K562 treated with DMSO at 1 percent for 4 hours (cell line): ENCODE measurements around the gene PCBP3. TPM values are rescaled to one million over a fixed set of nuclear protein-coding genes. Genes with fewer than 3 reads are reported as not detected.

ENCODE experiments used
- total RNA-seq: library from RNA; unstranded; fragments of 300-600 nt; gene quantifications from 2 replicates; pipeline ENCODE4 v1.2.3, GENCODE V29; 2022; ENCODE audit not compliant: insufficient read depth

PCBP3 gene
- not detected in 2 replicates for total RNA-seq

DNA sequence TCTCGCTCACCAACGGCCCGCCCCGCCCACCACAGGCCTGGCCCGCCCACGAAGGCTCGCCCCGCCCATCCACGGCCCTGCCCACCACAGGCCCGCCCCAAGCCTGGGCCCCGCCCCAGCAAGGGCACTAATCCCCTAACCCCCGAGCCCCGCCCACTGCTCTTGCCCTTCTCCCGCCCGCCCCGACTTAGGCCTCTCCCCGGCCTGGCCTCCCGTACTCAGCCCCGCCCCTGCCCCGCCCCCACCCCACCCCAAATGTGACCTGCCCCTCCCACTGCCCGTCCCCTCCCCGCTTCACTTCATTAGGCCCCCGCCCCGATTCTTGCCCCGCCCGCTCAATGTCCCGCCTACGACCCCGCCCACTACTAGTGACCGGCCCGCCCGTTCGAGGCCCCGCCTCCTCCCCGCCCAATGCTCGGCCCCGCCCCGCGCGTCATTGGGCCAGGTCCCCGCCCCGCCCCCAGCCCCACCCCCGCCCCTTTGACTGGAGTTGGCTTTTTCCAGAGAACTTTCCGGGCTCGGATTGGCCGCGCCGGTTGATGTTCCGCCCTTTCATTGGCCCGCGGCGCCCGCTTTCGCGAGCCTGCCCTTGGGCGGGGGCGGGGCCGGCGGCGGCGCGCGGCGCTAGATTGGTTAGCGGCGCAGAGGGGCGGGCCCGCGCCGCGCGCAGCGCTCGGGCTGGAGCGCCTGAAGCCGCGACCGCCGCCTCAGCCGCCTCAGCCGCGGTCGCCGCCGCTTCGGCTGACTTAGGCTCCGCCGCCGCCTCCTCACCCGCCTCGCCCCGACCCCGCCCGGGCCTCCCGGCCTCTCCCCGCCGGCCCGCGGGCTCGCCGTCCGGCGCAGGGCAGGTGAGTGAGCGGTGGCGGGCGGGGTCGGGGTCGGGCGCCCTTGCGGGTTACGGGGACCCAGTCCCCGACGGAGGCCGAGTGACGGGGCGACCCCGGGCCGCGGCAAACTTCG, at the start of gene PCBP3:
PCBP3 (plus strand) TSS at position 705 of the 960 bp plus-strand sequence. CDS start 206,361 bp downstream, outside the sequence.

DNA sequence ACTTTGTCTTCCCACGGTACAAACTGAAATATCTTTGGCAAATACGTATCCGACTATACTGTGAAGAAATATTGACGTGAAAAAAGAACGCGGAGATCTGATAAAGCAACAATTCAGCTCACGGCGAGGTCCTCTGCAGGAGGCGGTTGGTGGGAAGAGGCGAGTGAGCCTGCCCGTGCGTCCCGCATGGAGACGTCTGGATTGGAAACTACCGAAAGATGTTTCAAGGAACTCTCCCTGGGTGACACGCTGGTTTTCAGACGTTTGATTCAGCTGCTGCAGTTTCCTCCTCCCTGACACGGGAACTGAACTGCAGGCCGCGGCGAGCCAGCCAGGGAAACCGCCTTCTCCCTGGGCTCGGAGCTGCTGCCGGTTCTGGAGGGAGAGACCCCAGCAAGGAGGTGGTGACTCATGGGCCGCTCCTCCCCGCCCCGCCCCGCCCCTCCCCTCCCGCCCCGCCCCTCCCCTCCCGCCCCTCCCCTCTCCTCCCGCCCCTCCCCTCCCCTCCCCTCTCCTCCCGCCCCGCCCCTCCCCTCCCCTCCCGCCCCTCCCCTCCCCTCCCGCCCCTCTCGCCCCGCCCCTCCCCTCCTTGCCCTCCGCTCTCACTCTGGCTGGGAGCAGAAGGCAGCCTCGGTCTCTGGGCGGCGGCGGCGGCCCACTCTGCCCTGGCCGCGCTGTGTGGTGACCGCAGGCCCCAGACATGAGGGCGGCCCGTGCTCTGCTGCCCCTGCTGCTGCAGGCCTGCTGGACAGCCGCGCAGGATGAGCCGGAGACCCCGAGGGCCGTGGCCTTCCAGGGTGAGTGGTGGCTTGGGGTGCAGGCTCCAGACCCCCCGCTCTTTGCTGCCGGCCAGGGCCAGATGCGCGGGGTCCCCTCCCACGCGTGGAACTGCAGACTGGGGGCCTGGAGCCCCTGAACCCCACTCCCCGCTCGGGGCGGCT, 337.9 kb downstream of the PCBP3 start, which contains the start of gene COL6A1:
COL6A1 (plus strand) TSS at position 620 of the 941 bp plus-strand sequence; CDS start at position 701, 81 bp downstream.

Other genes starting within 250 kb of the PCBP3 start
- 9.9 and 11.2 TPM in 2 replicates for gene COL18A1, start 238.6 kb upstream of the PCBP3 start, total RNA-seq
- gene SLC19A1, start 101.3 kb upstream of the PCBP3 start, total RNA-seq, result 6.4 and 10.3 TPM in 2 replicates